Thyroid gland (tissue), 4 donors: ENCODE results near the gene LEO1.

Experiments
- POLR2A ChIP-seq, 2 donors: fragments of 450-650 bp; IDR thresholded peaks; one replicate each; pipeline ENCODE4 v1.6.1; 2017; ENCODE audit warnings: antibody characterized with exemption in 2 of 2, mild to moderate bottlenecking in 2 of 2, moderate library complexity in 1 of 2
- TF ChIP-seq, protein P1 (sequence below), 6 experiments: fragments of 200-600 bp in 3 of 6; fragments of 450-650 bp in 3 of 6; sonication (generic) in 3 of 6; IDR thresholded peaks; one replicate each; pipeline ENCODE4 v1.5.1; 2016 to 2019; ENCODE audit warnings: antibody characterized with exemption in 6 of 6, mild to moderate bottlenecking in 2 of 6, inconsistent platforms in 1 of 6, moderate library complexity in 1 of 6

- TF ChIP-seq, protein P1, sequence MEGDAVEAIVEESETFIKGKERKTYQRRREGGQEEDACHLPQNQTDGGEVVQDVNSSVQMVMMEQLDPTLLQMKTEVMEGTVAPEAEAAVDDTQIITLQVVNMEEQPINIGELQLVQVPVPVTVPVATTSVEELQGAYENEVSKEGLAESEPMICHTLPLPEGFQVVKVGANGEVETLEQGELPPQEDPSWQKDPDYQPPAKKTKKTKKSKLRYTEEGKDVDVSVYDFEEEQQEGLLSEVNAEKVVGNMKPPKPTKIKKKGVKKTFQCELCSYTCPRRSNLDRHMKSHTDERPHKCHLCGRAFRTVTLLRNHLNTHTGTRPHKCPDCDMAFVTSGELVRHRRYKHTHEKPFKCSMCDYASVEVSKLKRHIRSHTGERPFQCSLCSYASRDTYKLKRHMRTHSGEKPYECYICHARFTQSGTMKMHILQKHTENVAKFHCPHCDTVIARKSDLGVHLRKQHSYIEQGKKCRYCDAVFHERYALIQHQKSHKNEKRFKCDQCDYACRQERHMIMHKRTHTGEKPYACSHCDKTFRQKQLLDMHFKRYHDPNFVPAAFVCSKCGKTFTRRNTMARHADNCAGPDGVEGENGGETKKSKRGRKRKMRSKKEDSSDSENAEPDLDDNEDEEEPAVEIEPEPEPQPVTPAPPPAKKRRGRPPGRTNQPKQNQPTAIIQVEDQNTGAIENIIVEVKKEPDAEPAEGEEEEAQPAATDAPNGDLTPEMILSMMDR (IDR thresholded peaks at IDR 0.05): no peak
- TF ChIP-seq POLR2A (IDR thresholded peaks at IDR 0.05): no peak
These were observed 82.1 kb downstream of the LEO1 start for GRCh38 chr15:51889486-51889885.
